Stimulated activated naive CD8-positive, alpha-beta T cell treated with anti-CD3 and anti-CD28 coated beads, Interleukin-15, Interleukin-2, amounts not matched to agents 100 ng/mL and 50 ng/mL, for 24 hours (primary cell): ENCODE results near the gene PPM1D.
"Not testable (repeated sequence)": the region's sequence is repeated elsewhere in the genome, so short reads cannot be mapped to it uniquely, and the experiment has no call there.

ENCODE experiments used
- H3K27ac Mint-ChIP-seq: one replicate; pipeline ENCODE4 v1.8.0; 2021; ENCODE audit warnings: mild to moderate bottlenecking, mixed read lengths
- H3K27me3 Mint-ChIP-seq: one replicate; pipeline ENCODE4 v1.8.0; 2021; ENCODE audit warnings: mixed read lengths
- H3K36me3 Mint-ChIP-seq: one replicate; pipeline ENCODE4 v1.8.0; 2021; ENCODE audit warnings: low read depth, mixed read lengths
- H3K4me1 Mint-ChIP-seq: one replicate; pipeline ENCODE4 v1.8.0; 2021; ENCODE audit warnings: low read depth, mixed read lengths
- H3K4me3 Mint-ChIP-seq: one replicate; pipeline ENCODE4 v1.8.0; 2021; ENCODE audit warnings: mild to moderate bottlenecking, mixed read lengths
- H3K9me3 Mint-ChIP-seq: one replicate; pipeline ENCODE4 v1.8.0; 2021; ENCODE audit warnings: mixed read lengths

The PPM1D gene

DNA sequence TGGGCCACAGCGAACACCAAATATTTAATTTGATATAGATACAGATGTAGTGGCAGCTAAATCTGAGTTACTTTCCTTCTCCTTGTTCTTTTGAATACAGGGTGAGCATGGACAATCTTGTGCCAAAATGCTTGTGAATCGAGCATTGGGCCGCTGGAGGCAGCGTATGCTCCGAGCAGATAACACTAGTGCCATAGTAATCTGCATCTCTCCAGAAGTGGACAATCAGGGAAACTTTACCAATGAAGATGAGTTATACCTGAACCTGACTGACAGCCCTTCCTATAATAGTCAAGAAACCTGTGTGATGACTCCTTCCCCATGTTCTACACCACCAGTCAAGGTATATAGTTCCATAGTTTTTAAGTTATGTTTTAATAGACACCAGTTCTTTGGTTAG is 56.5 kb downstream of the PPM1D start:
- Mint-ChIP-seq H3K27ac (no peak overlapping the region), H3K36me3 (peaks cover 23% of the 10 kb centered on the region), H3K27me3 (no peaks in the 10 kb centered on the region), H3K4me3 (no peak overlapping the region), H3K4me1 (peaks cover 25% of the 10 kb centered on the region), H3K9me3 (no peaks in the 10 kb centered on the region)

GRCh38 chr17:60659156-60659555 is 59.2 kb downstream of the PPM1D start:
- H3K27ac Mint-ChIP-seq: no peak overlapping the region
- H3K4me1 Mint-ChIP-seq: no peaks in the 10 kb centered on the region
- peaks cover 30% of the 10 kb centered on the region for H3K36me3 Mint-ChIP-seq
- H3K4me3 Mint-ChIP-seq: no peak overlapping the region
- H3K27me3 Mint-ChIP-seq: no peaks in the 10 kb centered on the region
- no peaks in the 10 kb centered on the region for H3K9me3 Mint-ChIP-seq

GRCh38 chr17:60661489-60661888 is 61.5 kb downstream of the PPM1D start:
- H3K4me1 Mint-ChIP-seq: no peaks in the 10 kb centered on the region
- no peaks in the 10 kb centered on the region for H3K9me3 Mint-ChIP-seq
- no peaks in the 10 kb centered on the region for H3K27me3 Mint-ChIP-seq
- peak overlapping the region; percentile 55 for H3K27ac Mint-ChIP-seq
- H3K36me3 Mint-ChIP-seq: peaks cover 38% of the 10 kb centered on the region
- no peak overlapping the region for H3K4me3 Mint-ChIP-seq

DNA sequence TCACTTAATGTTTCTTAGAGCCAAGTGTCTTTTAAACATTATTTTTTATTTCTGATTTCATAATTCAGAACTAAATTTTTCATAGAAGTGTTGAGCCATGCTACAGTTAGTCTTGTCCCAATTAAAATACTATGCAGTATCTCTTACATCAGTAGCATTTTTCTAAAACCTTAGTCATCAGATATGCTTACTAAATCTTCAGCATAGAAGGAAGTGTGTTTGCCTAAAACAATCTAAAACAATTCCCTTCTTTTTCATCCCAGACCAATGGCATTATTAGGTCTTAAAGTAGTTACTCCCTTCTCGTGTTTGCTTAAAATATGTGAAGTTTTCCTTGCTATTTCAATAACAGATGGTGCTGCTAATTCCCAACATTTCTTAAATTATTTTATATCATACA is 64.0 kb downstream of the PPM1D start:
- H3K27ac Mint-ChIP-seq: no peak overlapping the region
- no peaks in the 10 kb centered on the region for H3K27me3 Mint-ChIP-seq
- no peak overlapping the region for H3K4me3 Mint-ChIP-seq
- no peaks in the 10 kb centered on the region for H3K9me3 Mint-ChIP-seq
- H3K36me3 Mint-ChIP-seq: peaks cover 34% of the 10 kb centered on the region
- H3K4me1 Mint-ChIP-seq: no peaks in the 10 kb centered on the region

GRCh38 chr17:60665602-60666001 is 65.6 kb downstream of the PPM1D start:
- Mint-ChIP-seq H3K36me3 (peaks cover 29% of the 10 kb centered on the region), H3K4me3 (no peak overlapping the region), H3K27me3 (no peaks in the 10 kb centered on the region), H3K9me3 (no peaks in the 10 kb centered on the region), H3K27ac (no peak overlapping the region), H3K4me1 (no peaks in the 10 kb centered on the region)

GRCh38 chr17:60668741-60669140 is 68.7 kb downstream of the PPM1D start:
- H3K4me3 Mint-ChIP-seq, H3K9me3 Mint-ChIP-seq, H3K4me1 Mint-ChIP-seq, H3K27me3 Mint-ChIP-seq, H3K27ac Mint-ChIP-seq: not testable (repeated sequence)
- H3K36me3 Mint-ChIP-seq: peaks cover 11% of the 10 kb centered on the region

GRCh38 chr17:60671482-60671881 is 71.5 kb downstream of the PPM1D start:
- Mint-ChIP-seq H3K4me3 (no peak overlapping the region), H3K9me3 (peaks cover 3% of the 10 kb centered on the region), H3K27ac (no peak overlapping the region), H3K4me1 (no peaks in the 10 kb centered on the region), H3K36me3 (no peaks in the 10 kb centered on the region), H3K27me3 (no peaks in the 10 kb centered on the region)

DNA sequence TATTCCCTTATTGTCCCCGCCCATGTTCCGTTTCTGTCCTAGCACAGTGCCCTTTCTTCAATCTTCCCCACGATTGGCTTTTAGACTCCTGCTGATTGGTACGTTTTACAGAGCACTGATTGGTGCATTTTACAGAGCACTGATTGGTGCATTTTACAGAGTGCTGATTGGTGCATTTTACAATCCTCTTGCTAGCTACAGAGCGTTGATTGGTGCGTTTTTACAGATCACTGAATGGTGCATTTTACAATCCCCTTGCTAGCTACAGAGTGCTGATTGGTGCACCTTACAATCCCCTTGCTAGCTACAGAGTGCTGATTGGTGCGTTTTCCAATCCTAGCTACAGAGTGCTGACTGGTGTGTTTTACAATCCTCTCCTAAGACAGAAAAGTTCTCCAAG is 74.6 kb downstream of the PPM1D start:
- H3K27ac Mint-ChIP-seq, H3K4me3 Mint-ChIP-seq, H3K36me3 Mint-ChIP-seq, H3K9me3 Mint-ChIP-seq, H3K27me3 Mint-ChIP-seq: not testable (repeated sequence)
- H3K4me1 Mint-ChIP-seq: peaks cover 19% of the 10 kb centered on the region

GRCh38 chr17:60675997-60676396 is 76.0 kb downstream of the PPM1D start:
- peaks cover 3% of the 10 kb centered on the region for H3K9me3 Mint-ChIP-seq
- peak overlapping the region; percentile 5 for H3K4me3 Mint-ChIP-seq
- no peaks in the 10 kb centered on the region for H3K27me3 Mint-ChIP-seq
- no peak overlapping the region for H3K27ac Mint-ChIP-seq
- peaks cover 19% of the 10 kb centered on the region for H3K4me1 Mint-ChIP-seq
- H3K36me3 Mint-ChIP-seq: no peaks in the 10 kb centered on the region

GRCh38 chr17:60676758-60677307 is 76.8 kb downstream of the PPM1D start:
- Mint-ChIP-seq H3K36me3 (no peaks in the 10 kb centered on the region), H3K9me3 (peaks cover 3% of the 10 kb centered on the region), H3K27me3 (no peaks in the 10 kb centered on the region), H3K27ac (peak overlapping the region; percentile 90), H3K4me3 (peak overlapping the region; percentile 100), H3K4me1 (peaks cover 19% of the 10 kb centered on the region)

- Mint-ChIP-seq H3K4me3 (peak within 1 kb of the TSS; percentile 100), H3K36me3 (no peaks in the 10 kb centered on the region), H3K27ac (peak within 1 kb of the TSS; percentile 90), H3K27me3 (no peaks in the 10 kb centered on the region), H3K4me1 (peaks cover 19% of the 10 kb centered on the region), H3K9me3 (peaks cover 3% of the 10 kb centered on the region)
Measured at GRCh38 chr17:60677308-60678117, 77.5 kb downstream of the PPM1D start, which contains the start of gene BCAS3. TSS of gene BCAS3 (plus strand) at chr17:60677851.

- H3K9me3 Mint-ChIP-seq: peaks cover 3% of the 10 kb centered on the region
- peak overlapping the region; percentile 90 for H3K27ac Mint-ChIP-seq
- no peaks in the 10 kb centered on the region for H3K27me3 Mint-ChIP-seq
- peaks cover 19% of the 10 kb centered on the region for H3K4me1 Mint-ChIP-seq
- peak overlapping the region; percentile 100 for H3K4me3 Mint-ChIP-seq
- H3K36me3 Mint-ChIP-seq: no peaks in the 10 kb centered on the region
Measured at GRCh38 chr17:60678118-60678444, 78.1 kb downstream of the PPM1D start.

DNA sequence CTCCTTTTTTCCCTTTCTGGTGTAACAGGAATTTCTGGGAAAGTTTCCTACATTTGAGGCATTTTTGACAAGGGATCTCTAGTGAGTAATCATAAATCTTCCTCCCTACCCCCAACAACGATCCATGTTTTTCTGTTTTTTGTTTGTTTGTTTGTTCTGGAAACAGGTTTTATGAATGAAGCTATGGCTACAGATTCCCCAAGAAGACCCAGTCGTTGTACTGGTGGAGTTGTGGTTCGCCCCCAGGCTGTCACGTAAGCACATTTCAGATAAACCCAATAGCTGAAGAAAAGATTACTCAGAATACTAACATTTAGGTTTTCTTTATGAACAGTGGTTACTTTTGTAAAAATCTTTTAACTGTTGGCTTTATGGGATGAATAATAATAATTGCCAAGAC is 79.3 kb downstream of the PPM1D start:
- H3K27me3 Mint-ChIP-seq: no peaks in the 10 kb centered on the region

GRCh38 chr17:60680754-60681153 is 80.8 kb downstream of the PPM1D start:
- Mint-ChIP-seq H3K36me3 (peaks cover 9% of the 10 kb centered on the region), H3K9me3 (no peaks in the 10 kb centered on the region), H3K4me1 (peaks cover 19% of the 10 kb centered on the region), H3K27me3 (no peaks in the 10 kb centered on the region), H3K4me3 (no peak overlapping the region), H3K27ac (no peak overlapping the region)

More for the DNA sequence above, 79.3 kb downstream of the PPM1D start:
- Mint-ChIP-seq H3K36me3 (no peaks in the 10 kb centered on the region), H3K4me3 (no peak overlapping the region), H3K9me3 (peaks cover 3% of the 10 kb centered on the region), H3K27ac (no peak overlapping the region), H3K4me1 (peaks cover 19% of the 10 kb centered on the region)

DNA sequence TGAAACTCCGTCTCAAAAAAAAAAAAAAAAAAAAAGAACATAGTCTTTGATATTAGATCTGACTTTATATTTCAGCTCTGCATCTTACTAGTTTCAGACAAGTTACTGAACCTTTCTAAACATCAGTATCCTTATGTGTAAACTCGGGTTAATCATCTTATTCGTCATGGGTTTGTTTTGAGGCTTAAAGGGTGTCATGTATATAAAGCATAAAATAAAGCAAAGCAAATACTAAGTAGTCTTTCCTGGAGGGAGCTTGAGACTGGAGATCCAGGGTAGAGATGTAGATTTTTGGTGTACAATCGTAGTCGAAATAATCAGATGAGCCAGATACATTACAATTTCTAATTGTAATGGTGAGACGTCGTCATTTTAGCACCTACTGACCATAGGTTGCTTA is 85.4 kb downstream of the PPM1D start:
- H3K4me3 Mint-ChIP-seq: no peak overlapping the region
- no peaks in the 10 kb centered on the region for H3K9me3 Mint-ChIP-seq
- no peaks in the 10 kb centered on the region for H3K4me1 Mint-ChIP-seq
- H3K27me3 Mint-ChIP-seq: no peaks in the 10 kb centered on the region
- no peak overlapping the region for H3K27ac Mint-ChIP-seq
- H3K36me3 Mint-ChIP-seq: peaks cover 23% of the 10 kb centered on the region

DNA sequence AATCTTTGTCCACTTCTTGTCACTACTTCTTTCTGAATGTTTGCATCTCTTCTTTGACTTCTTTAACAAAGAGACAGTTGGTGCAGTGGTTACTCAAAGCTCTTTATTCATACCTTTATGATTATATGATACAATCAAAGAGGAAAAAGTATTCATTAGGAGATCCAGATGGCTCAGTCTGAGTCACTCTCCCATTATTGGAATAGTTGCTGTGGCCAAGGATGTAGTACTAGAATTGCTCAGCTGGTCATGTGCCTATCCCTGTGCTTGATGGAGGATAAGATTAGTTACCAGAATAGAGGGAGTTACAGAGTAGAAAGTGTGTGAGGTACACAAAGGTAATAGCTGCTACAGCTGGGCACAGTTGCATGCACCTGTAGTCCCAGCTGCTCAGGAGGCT is 96.0 kb downstream of the PPM1D start:
- Mint-ChIP-seq H3K27me3 (no peaks in the 10 kb centered on the region), H3K4me1 (no peaks in the 10 kb centered on the region), H3K27ac (no peak overlapping the region), H3K9me3 (no peaks in the 10 kb centered on the region), H3K4me3 (no peak overlapping the region), H3K36me3 (peaks cover 13% of the 10 kb centered on the region)
